Hematopoietic multipotent progenitor cell treated with erythropoietin and hydrocortisone succinate and interleukin-3 and kit ligand, for 6 days (in vitro differentiated cells): ENCODE results near the gene DPF3.

ENCODE experiments used
- DNase-seq: peaks from one replicate; pipeline ENCODE4 v3.0.0-alpha.2; 2015

Gene DPF3

DNA sequence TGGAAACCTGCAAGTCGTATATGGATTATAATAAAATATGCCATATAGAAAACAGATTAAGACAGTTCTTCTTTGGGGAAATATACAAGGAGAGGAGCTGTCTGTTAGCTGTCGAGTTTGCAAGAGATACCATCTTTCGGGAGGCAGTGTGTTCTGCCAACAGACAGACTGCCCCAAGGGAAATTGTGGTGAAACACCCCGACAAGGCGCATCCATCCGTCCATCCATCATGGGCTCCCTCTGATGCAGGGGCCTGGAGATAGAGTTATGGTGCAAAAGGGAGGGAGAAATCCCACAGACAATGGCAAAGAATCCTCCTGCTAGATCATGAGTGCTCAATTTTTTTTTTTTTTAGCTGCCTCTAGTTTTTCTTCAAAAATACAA is 156.3 kb downstream of the DPF3 start:
- DNase-seq, result no peak

DNA sequence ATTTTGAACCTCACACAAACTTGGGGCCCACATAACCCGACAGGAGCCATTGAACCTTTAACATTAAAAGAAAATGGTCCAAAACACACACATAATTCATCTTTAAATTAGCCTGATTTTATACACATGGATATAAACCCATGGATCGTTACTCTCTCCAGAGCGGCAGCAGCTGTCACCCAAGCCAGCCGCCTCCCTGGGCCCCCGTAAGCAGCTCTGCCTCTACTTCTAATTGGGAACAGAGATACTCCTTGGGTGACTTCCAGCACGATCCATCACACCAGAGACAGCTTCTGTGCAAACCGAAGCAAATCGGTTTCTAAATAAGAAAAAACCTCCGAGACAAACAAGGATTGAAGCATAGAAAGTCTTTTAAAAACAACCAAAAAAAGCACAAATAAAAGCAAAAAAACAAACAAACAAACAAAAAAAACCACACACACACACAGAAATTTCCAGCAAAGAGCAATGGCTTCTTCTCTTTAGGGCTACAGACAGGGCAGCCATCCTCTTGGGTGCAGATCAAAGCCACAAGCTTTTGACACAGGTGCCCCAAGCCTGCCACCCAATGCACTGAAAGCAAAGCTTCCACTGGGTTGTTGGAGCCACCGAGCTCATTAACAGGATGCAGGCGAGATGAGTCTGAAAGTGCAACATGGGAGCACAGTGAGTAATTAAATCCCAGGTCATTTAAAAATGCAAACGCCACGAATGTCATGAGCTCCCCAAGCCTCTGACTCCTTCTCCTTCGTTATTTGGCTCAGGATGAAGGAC is 156.9 kb downstream of the DPF3 start:
- no peak for DNase-seq

DNA sequence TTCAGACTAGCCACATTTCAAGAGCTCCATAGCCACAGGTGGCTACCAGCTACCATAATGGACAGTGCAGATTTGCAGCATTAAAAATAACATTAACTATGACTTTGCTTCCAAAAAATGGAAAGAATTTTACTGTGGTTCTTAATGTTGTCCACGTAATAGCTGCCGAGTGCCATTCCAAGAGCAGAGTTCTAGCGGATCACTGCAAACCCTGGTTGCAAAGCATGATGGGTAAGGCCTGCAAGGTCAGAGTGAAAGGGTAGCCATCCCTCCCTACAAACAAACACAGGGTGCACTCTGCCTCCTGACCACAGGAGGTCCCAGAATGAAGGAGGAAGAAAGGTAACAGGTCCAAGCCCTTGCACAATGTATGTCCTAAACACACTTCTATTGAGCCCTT is 157.6 kb downstream of the DPF3 start:
- DNase-seq, result peak; percentile 12

DNA sequence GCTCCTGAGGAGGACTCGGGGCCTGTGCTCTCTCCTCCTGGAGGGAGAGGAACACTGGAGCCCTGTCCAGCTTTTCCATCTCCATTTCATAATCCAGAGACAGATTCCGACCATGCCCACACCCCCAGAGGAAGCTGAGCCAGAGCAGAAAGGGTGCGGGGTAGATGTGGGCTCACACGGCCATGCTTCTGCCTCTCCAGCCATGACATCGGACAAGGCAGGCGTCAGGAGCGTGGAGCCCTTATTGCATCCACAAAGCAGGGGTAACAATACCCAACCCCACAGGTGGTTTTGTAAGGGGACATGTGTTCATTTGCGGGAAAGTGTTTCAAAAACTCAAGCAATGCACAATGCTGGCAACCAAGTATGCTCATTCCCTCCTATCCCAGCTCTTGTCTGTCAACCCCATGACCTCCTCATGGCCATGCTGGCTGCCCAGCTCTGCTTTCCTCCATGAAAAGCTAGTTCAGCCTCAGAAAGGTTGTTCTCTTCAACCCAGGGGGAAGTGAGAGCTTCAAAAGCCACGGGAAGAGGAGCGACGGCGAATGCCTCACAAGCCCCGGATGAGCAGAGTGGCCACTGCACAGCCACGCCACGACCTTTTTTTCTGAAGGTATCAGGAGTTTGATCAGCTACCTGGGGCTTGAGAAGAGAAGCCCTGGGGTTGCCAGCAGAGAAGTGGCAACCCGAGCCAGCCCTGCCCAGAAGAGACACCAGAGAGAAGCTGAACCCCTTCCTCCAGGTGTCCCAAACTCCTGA is 161.7 kb downstream of the DPF3 start:
- no peak for DNase-seq

DNA sequence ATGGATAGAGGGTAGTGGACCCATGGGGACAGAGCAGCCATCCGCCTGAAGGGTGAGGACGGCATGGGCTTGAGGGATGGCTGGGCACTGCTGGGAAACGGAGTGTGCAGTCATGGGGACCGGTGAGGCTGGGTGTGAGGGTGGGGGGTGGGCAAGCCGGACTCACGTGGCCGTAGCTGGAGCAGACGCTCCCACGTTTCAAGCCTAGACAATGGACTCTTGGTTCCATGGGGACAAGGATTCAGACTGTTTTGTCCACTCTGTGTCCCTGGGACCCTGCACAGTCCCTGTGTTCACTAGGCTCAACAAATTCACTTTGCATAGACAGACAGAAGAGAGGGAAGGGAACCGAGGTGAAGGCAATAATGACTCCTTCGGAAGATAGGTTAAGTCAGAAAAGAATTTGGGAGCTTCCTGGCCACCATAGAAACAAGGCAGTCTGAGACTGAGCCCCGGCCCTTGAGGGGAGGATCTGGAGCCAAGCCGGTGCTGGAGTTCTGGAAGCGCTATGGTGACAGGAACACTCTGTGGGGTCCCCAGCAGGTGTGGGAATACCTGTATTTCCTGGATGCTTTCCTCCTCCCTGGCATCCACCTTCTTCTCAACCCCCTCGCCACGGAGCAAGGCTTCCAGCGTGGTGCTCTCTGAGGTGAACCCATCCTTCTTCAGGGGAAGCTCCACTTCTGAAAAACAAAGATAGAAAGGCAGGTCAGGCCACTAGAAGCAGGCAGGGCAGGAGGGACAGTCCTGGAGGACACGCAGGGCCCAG is 162.5 kb downstream of the DPF3 start:
- no peak for DNase-seq

DNA sequence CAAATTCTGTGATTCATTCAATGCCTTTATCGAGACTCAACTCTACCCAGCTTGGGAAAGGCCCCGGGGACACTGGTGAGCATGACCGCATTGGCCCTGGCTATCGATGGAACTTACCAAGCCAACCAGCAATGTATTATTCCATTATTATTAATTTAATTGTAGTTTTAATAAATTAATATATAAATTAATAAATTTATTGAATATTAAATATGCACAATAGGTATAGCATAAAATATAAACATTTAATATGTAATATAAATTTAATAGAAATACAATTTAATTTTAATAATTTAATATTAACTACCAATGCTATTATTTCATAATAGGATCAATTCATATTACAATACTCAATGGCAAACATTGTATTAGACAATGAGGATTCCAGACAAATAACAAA is 163.4 kb downstream of the DPF3 start:
- DNase-seq, result no peak

DNA sequence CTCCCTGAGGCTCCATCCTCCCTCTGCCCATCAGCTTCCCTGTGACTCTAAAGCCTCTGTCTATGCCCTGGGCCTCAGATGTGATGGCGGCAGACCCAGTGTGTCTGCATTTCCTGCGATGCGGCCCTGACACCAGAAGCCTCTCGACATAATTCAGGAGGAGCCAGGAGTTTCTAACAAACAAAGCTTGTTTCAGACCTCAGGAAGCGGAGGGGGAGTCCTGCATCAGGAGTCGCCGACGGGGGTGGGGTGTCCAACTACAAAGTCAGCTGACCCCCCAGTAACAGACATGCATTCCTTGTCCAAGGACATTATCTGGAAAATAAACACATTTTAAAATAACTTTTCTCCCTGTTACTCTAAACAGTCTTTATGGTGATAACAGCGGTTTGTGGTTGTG is 167.5 kb downstream of the DPF3 start:
- DNase-seq, result no peak

DNA sequence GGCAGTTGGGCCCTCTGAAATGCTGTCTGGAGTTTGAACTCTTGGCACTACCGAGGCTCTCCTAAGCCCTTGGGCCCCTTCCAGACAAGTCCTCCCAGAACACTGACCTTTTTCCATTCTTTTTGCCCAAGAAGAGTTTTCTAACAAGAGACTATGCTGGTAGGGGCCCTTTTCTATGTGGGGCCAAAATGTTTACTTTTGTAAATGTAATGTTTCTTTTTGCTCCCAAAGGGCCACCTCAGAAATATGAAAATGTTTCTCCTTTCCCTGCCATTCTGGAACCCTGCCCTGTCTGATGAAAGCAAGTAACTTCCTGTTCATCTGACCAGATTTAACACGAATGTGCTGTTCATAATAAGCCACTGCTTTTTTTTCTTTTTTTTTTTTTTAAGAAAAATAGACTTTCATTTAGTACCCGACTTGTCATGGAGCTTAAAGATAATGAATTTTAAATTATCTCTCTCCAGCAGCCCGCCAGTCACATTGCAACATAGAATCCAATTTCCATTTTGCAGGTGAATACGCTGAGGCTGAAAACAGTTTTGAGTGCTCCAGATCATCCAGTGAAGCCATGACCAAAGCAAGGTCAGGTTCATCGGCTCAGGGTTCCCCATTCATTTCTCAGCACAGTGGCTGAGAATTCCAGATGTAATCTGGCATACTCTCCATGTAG is 169.9 kb downstream of the DPF3 start:
- peak; percentile 8 for DNase-seq

DNA sequence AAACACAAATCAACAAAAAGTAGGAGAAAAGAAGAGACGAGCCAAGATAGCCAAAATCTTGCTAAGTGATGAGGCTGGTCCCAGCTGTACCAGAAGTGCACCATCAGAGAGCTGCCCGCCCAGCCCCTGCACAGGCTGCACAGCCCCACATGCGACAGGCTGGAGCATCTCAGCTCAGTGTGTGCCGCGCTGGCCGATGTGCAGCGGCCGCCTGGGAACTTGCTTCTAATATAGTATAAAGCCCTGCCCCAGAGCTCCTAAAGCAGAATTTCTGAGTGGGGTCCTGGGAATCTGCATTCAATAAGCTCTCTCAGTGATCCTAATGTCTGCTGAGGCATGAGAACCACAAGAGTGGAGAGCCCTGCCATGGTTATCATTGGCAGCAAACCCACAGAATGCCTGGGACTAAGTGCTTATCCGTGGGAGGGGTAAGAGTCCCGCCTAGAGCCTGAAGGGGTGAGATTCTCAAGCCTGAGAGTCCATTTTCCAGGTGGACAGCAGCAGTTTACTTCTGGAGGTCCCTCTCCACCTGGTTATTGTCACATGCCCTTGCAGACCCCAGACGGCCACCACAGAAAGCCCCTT is 171.6 kb downstream of the DPF3 start:
- no peak for DNase-seq

DNA sequence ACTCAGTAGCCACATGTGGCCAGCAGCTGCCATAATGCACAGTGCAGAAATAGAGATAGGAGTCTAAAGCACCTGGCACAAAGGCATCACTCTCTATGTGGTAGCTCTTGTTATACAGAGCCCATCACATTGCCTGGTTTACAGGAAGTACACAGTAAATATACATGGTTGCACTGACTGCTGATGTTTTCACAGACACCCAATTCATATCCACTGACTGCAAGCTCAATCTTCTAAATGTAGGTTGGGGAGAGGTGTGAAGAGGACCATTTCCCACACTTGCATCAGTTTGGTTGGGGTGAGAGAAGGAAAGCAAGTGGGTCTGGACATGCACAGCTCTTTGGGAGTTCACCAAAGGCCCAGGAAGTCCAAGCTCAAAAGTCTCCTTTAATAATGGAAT is 172.8 kb downstream of the DPF3 start:
- DNase-seq, result no peak

DNA sequence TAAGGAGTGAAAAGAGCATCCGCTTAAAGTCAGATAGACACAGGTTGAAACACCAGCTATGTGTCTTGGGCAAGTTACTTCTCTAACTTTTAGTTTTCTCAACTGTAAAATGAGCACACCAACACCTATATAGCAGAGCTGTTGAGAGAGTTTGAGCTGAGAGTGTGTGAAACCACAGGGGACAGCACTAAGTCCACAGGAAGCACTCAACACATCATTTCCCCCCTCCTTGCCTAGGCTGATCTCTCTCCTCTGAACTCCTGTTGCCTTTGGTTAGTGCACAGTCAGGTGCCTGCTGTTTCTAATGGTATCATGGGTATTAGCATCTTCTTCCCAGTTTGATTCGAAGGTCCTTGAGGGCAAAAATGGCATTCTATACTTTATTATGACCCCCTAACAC is 176.7 kb downstream of the DPF3 start:
- no peak for DNase-seq

DNA sequence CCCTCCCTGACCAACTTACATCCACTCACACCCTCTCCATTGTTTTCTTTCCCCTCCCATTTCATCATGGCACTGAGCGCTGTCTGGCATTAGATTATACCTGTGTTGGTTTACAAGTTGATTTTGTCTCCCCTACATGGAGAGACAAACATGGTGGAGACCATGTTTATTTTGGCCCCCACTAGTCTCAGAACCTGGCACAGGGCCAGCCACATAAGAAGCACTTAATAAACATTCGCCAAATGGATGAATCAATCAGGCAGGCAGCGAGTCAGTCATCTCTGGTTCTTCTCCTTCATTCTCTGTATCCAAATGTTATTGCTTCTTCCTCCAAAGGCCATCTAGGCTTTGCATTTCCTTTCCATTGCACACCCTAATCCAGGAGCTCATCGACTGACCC is 177.4 kb downstream of the DPF3 start:
- DNase-seq, result no peak

DNA sequence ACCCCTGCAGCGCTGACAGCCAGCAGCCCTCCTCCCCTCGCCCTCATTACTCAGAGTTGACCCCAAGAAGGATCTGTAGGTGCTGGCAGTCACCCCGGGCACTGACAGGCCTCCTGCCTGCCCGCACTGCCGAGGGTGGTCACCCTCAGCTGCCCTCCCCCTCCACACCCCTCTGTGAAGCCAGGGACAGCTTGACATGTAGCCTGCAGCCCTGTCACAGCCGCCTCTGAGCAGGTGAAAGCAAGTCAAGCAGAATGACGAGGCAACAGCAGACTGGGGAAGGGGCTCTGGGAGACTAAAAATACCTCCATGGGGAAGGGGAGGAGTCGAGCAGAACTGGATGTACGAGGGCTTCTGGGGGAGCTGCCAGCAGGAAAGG is 178.1 kb downstream of the DPF3 start:
- DNase-seq, result no peak

DNA sequence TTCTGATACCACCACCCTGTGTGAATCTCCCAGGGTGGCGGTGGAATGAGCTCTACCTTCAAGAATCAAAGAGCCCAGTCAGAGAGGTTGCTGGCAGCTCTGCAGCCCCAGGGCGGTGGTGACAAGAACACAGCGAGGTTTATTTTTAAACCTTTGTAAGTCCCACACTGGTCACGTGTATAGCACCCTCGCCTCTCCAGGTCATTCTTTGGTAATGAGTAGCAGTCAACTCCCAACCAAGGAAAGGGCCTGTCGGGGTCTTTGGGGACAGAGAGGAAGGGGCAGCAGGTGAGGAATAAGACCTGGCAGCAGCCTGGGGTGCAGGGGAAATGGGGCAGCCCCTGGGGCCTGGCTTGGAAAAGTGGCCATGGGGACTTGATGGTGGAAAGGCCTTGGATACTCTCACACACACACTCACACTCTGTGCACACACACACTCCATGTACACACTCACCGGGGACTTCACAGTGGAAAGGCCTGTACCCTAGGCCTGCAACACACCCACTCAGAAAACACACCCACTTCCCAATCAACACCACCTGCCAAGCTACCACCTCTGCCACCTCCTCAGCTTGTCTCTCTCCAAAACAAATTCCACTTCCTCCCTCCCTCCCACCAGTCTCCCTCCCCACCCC is 178.6 kb downstream of the DPF3 start:
- no peak for DNase-seq

DNA sequence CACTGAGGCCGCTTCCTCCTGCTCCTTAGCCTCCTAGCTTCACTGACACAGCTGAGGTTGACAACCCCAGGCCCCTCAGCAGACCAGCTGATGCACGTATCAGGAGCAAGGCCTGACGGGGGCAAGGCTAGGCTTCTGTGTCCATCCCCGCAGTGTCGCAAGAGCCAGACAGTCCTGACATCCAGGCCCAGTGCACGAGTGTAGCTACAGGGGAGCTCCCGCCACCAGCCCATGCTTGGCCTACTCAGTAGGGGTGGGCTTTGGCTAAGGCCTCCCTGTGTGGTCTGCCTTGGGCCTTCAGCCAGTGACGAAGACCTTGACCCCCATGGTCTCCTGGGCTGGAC is 179.1 kb downstream of the DPF3 start:
- DNase-seq, result no peak

DNA sequence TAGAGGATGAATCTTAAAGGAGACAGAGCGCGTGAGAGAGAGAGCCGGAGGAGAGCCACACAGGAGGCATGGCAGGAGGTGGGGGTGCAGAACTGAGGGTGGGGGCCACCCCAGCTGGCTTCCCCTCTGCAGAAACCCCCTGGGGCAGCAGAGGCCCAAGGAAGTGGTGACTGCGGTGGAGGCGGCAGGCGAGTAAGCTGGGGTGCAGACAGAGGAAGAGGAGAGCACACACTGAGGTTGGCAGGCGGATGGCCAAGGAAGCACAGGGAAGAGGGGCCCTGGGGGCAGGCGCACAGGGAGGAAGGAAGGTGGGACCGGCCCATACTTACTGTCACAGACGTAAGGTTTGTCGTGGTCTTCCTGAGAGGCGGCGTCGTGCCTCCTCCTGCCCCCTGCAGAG is 179.8 kb downstream of the DPF3 start:
- no peak for DNase-seq

DNA sequence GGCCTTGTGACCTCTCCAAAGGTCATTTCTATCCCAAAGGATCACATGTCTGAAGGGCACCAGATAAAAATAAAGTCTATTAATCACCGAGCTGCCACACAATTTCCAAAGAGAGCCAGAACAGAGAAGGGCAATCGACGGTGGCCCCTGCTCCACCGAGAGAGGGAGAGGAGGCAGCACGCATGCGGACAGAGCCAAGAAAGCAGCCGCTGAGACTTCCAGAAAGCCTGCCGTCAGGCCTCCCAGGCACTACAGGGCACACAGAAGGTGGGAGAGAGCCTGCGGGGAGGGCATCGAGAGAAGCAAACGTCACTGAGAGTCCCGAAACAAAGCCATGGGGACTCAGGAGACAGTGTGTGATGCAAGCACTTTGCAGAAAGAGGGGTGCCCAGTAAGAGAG is 182.0 kb downstream of the DPF3 start:
- no peak for DNase-seq

DNA sequence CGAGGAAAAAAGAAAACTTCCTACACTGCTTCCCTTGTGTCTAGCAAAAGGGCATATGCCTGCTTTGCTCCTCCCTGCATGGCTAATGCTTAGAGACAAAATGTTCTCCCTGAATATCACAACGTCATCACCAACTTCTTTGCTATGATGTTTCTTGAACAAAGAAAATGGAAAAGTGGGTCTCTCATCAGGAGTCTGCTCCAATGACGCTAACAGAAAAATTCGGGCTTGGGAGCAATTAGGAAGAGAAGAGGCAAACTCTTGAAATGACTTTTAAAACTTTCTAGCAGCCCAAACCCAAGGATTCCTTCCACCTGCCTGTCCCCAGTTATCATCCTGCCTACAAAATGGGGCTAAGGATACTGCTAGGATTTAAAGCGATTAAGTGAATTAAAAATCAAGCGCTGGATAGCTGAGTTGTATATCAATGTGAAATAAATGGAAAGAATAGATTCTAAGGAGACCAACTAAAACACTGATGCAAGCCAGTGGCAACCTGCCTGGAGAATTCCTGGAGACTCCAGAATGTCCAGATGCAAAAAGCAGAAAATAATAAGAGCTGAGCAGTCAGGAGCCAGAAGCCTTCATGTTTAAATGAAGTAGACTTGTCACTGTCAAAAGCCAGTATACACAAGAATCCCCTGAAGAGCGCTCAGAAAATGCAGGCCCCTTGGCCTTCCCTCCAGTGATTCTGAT is 183.8 kb downstream of the DPF3 start:
- no peak for DNase-seq

DNA sequence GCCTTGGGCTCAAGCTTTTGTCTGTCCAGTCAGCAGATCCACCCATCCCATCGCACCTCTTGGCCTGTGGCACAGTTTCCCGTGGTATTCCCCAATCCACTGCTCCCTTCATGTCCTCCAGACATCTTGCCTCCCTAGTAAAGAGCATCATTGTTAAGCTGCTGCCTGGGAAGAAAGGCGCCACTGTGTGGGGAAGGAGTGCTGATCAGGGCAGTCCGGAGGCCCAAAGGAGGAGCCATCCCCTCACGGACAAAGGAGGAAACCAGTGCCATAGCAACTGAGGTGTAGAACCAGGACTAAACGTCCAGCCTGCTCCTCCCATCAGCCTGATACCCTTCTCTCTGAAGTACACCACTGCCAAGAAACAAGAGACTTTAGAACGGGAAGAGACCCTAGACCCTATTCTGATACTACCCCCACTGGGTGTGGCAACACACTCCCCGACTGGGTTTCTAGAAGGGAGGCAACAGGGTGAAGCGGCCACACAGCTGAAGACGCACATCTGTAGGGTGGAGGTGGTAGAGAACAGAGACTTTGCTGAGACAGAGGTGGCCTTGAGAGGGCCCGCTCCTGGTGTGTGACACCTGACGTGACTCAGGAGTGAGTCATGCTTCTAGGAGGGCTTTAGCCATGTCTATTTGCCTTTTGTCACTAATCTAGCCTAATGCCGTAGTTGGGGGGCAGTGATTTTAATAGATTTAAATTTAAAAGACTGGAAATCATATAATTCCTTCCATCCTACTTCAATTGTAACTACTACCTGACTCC is 185.0 kb downstream of the DPF3 start:
- DNase-seq, result no peak

DNA sequence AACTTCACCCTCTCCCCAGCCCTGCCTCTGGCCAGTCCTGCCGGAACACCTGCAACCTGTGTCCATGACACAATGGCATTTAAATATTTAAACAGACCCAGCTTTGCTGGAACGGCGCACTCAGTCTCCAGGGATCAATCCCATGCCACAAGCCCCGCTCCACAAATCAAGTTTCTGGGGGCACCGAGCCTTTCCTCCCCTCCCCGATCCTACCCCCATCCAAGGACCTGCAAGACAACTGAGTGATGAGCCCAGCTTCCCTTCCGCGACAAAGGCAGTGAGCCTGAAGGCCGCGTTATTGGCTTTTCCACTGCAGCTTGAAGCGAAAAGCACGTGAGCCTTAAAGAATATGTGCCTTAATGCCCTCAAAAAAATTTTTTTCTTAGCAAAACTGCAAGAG is 185.7 kb downstream of the DPF3 start:
- DNase-seq, result no peak

DNA sequence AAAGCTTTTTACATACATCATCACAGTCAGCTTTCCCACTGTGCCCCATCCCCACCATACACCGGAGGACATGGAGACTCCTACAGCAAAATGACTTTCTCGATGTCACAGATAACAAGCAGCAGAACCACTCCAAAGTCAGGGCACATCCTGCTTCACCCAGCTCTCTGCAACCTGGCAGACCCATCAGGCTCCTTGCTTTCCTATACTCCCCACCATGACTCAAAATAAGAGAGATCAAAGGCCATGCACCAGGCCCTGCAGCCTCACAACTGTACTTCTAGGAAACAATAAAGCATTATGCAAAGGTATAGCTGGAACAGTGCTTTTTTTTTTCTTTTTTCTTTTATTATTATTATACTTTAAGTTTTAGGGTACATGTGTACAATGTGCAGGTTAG is 187.4 kb downstream of the DPF3 start:
- no peak for DNase-seq
